Gastrocnemius medialis (tissue), 4 donors: ENCODE measurements around the gene LSAMP.

Source experiments
- CTCF ChIP-seq, 5 experiments: fragments of 450-650 bp in 3 of 5; fragments of 200-600 bp in 2 of 5; sonication (generic) in 2 of 5; IDR thresholded peaks in 4 of 5; conservative IDR thresholded peaks in 1 of 5; 1 replicate in 4 of 5; 2 replicates in 1 of 5; pipeline ENCODE4 v1.5.1; 2016 to 2019; ENCODE audit warnings: antibody characterized with exemption in 5 of 5, mild to moderate bottlenecking in 3 of 5, moderate library complexity in 3 of 5
- POLR2A ChIP-seq, 2 donors: fragments of 450-650 bp; IDR thresholded peaks; one replicate each; pipeline ENCODE4 v1.6.1; 2017; ENCODE audit warnings: antibody characterized with exemption in 2 of 2, mild to moderate bottlenecking in 2 of 2, moderate library complexity in 2 of 2

- TF ChIP-seq CTCF (IDR thresholded peaks at IDR 0.05 in 4 of 5, conservative IDR thresholded peaks at IDR 0.05 in 1 of 5): no peak
- TF ChIP-seq POLR2A (IDR thresholded peaks at IDR 0.05): no peak
These were observed 28.1 kb downstream of the LSAMP start for GRCh38 chr3:116417151-116417550.
